Measurements from ENCODE around the gene NAT14.

The NAT14 gene

DNA sequence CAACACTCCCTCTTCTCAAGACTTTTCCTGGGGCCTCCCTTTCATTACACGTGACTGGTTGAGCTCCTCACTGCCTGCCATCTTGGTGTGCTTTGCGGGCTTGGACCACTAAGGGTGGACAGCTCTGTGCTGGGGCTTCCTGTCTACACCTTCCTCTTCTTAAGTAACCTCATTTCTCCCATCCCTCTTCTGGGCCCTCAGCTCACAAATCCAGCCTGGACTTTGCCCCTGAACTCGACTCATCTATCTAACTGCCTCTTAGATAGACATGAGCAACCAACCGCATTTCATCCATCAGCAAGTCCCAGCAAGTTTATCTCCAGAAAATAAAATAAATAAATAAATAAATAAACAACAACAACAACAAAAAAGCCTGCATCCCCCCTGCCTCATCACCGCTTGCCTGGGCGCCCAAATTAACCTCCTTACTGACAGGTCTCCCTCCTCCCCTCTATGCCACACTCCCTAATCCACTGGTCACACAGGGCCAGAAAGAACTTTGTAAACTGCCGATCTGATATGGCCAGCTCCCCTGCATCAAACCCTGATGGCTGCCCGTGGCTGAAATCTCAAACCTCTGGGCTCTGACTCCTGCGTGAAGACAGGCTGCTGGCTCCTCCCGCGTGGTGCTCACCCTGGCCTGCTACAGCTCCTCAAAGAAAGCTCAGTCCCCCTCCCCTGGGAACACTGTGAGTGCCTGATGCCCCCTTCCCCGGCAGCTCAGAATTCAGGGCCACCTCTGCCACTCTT, 31.3 kb upstream of the NAT14 start:
- no peak for DNase-seq

DNA sequence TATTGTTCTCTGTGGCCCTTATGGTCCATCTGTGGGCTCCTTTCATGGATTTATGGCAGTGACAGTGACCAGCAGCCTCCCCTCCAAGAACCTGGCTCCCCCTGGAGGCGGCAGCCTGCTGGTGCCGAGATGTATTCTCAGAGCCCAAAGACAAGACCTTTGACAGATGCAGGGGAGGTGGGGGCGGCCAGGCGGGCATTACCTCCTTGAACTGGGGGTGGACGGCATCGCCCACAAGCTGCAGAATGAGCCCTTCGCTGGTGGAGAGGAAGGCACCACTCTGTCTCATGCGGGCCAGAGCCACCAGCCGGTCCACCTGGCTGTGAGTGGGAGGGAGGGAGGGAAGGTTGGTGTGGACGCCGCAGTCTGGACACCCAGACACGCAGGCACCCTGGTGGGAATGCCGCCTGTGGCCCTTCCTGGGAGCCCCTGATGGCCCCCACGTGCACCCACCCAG, 30.2 kb upstream of the NAT14 start:
- no peak for DNase-seq

DNA sequence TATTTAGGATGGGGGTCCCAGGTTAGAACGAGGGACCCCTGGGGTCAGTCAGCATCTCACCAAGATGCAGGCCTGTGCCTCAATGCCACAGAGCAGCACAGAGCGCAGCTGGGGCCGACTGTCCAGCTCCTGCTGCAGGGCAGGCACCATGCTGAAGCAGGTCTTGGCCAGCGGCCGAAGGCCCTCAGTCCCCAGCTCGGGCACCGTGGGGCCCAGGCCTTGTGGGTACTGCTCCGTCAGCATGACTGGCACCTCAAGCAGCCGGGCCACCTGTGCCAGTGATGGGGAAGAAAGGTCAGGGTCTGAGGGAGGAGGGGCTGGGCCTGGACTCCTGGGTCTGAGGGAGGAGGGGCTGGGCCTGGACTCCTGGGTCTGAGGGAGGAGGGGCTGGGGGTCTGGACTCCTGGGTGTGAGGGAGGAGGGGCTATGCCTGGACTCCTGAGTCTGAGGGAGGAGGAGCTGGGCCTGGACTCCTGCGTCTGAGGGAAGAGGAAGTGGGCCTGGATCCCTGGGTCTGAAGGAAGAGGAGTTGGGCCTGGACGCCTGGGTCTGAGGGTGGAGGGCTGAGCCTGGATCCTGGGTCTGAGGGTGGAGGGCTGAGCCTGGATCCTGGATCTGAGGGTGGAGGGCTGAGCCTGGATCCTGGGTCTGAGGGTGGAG, 29.3 kb upstream of the NAT14 start:
- no peak for DNase-seq

DNA sequence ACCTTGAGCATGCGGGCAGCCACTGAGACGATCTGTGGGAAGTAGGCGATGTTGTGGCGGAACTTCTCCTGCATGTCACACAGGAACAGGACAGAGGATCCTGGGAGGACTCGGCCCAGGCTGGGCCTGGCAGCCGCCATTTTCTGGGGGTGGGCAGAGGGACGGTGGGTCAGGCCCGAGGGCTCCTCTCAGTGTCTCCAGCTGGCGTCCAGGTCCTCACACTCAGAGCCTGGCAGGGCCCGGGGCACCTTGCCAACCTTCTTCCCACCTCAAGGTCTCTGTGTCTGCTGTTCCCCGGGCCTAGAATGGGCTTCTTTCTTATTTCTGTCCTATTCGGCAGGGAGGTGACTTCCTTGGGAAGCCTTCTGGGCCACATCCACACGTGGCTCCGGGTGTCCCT, 28.6 kb upstream of the NAT14 start:
- DNase-seq: no peak

DNA sequence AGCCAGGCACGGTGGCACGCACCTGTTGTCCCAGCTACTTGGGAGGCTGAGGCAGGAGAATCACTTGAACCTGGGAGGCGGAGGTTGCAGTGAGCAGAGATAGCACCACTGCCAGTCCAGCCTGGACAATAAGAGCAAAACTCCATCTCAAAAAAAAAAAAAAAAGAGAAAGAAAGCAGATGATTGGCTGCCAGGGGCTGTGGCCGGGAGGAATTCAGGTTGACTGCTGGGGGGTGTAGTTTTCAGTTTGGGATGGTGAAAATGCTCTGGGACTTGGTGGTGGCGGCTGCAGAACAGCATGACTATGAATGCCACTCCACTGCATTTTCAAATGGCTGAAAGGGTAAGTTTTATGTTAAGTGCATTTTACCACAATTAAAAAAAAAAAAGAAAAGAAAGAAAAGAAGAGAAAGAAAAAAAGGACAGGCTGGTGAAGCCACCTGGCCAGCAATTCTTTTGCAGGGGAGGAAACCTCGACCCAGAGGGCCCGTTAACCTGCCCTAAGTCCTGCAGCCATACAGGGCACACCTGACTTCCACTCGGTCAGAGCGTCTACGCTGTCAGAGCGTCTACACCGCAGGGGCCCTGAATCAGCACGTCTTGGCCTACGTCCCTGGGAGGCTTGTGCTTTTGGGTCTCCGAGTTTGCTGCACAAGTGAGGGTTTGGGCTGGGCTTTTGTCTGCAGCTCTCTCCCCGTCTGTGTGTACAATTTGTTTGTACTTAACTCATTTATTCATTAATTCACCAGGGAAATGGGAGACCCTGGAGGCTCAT, 27.1 kb upstream of the NAT14 start:
- DNase-seq: no peak

DNA sequence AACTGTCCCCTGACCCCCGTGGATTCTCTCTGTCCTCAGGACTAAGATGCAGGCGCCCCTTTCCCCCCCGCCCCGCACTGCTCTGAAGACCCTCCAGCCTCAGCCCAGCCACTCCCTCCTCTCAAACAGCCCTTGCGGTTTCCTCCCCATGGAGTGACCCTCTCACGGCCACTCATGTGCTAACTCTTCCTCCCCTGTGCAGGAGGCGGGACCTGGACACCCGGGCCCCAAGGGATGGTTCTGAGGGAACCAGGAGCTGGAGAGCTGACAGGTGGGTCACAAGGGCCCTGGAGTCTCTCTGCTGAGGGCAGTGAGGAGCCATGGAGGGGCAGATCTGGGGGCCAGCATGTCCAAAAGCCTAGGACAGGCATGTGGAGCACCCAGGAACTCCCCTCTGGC, 25.4 kb upstream of the NAT14 start:
- DNase-seq: no peak

DNA sequence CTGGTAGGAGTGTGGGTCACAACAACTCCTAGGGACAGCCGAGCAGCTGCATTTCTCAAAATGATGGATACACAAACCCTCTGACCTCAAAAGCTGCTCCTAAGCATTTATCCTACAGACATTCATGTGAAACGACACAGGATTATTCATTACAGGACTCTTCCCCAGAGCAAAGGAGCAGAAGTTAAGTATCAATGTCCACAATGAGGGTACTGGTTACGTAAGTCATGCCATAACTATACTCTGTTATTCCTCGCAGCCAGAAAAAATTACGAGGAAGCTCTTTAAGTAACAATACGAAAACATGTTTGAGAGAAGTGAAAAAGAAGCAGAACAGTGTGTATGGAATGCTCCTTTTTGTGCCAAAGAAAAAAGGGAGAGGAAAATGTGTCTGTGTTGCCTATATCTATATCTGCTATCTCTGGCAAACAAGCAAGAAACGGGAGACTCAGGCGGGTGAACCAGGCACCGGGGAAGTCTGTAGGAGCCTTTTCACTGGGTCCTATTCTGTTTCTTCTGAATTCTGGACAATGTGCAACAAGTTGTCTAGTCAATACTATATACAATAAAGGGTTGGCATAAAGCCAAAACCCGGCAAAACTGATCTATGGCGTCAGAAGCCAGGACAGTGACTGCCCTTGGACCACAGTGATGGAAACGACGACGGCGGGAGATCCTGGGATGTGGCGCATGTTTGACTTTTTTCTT, 24.9 kb upstream of the NAT14 start:
- DNase-seq: no peak

DNA sequence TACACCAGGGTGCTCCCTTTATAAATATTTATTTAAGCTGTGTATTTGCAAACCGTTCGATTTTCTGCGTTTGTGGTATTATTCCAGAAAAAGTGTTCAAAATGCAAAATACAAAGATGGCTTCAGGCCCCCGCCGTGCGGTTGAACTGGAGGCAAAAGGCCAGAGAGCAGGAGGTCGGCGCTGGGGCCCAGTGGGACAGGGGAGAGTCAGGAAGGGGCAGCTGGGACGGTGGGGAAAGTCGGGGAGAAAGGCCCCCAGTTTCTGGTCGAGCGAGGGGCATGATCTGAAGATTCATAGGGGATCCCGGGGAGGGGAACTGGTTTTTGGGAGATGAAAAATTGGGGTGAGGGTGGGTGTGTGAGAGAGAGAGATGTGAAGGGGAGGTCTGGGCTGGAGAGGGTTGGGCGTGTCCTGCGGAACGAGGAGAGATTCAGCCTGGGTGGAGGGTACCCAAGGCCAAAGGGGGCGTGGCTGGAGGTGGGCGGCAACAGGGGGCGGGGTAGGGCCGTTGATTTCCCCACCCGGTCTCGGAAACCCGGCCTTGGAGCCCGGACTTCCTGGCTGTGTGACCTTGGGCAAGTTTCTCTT, 24.2 kb upstream of the NAT14 start:
- DNase-seq: peak; percentile 28

DNA sequence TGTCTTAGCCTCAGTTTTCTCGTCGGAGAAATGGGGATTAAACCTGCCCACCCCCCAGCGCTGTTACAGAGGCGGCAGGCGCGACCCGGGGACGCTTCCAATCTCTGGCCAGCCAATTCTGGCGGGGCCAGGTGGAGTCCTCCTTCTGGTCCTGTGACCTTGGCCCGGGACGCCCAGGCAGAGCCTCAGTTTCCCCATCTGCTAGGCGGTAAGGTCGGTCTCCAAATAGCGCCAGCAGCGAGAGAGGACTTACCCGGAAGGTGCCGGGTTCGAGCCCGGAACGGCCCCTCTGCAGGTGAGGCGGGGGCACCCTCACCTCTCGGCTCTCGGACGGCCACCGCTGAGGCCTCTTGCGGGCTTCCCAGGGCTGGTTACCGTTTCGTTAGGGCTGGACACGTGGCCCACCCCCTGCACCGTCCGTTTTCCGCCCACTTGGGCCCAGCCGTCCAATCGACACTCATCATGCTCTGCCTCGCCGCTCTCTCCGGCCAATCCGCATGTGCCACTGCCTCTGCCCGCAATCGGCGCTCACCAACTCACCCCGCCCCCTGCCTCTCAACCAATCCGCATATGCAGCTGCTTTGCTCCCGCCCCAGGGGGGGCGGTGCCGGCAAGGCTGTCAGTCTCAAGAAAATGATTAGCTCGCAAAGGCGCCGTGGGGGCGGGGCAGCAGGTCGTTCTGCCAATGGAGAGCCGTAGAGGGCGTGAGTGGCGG, 23.6 kb upstream of the NAT14 start, which contains the start of gene ISOC2:
Gene ISOC2 (minus strand): TSS at position 384 of the 715 bp plus-strand sequence. CDS start 5,156 bp downstream, outside the sequence.
- peak; percentile 99 for DNase-seq

DNA sequence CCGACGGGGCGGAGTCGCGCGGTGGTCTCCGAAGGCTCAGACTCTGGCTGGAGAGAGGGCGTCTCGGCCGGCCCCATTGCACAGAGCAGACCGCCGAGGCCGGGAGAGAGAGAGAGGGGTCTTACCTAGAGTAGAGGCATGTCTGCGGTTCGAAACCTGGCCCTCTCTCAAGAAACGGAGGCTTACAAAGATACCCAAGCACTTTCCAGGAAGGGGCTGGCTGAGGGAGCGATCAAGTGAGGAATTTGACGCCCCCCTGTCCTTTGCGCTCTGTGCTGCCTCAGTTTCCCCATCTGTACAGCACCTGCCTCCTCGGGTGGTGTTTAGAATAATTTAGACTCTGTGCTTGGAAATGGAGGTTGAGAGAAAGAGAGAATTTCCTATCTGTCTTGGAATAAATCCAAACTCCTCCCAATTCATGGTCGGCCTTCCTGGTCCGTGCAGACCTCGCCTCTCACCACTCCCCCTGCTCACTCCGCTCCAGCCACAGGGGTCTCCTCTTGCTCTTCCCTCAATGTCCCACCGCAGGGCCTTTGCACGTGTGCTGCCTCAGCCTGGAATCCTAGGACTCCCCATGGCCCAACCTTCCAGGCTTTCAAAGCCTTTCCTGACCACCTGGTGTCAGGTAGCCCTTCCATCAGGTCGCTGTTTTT, 22.9 kb upstream of the NAT14 start:
- no peak for DNase-seq

DNA sequence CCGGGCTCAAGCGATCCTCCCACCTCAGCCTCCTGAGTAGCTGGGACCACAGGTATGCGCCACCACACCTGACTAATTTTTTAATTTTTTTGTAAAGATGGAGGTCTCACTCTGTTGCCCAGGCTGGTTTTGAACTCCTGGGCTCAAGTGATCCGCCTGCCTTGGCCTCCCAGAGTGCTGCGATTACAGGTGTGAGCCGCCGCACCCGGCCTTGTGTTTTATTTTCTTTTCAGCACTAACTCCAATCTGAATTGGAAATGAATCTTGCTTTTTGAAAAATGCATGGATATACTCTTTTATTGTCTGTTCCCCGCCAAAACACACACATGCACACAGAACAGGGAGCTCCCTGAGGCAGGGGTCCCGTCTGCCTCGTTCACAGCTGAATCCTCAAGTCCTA, 22.3 kb upstream of the NAT14 start:
- DNase-seq: no peak

DNA sequence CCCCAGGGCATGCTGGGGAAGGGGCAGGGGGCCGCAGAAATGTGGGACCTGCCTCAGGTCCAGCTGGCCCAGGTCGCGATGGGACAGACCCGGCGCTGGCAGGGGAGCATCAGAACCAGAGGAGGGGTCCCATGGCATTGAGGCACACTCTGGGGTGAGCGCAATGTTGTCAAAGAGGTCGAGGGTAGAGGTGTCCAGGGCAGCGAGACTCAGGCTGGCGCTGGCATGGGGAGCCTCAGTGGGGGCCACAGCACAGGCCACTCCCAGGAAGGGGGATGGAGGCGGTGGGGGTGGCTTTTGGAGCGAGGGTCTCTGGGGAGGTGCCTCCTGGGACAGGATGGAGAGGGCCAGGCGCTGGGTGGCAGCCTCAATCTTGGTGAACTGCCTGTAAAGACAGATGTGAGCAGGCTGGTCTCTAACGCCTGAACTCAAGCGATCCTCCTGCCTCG, 21.4 kb upstream of the NAT14 start:
- no peak for DNase-seq

DNA sequence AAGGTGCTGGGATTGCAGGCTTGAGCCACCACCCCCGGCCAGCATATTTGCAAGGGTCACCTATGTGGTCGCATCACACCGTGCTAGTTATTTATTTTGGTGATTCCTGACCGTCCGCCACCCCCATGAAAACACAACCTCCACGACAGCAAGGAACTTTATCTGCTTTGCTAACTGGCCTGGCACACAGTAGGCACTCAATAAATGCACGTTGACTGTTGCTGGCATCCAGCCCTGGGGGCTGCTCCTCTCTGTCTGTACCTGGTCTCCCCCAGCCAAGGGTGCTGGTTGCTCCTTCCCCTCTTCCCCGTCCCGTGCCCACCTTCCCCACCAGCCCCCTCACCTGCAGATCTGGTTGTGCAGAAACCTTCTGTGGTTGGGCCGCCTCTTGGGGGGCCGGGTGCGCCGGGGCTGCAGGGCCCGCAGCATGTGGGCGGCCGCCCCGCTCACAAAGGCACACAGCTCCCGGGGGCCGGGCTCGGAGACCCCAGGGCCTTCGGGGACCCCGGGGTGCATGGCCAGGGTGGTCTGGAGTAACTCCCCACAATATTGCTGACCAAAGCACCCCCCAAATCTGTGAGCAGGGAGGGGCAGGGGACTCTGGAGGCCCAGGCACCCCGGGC, 20.8 kb upstream of the NAT14 start:
- no peak for DNase-seq

DNA sequence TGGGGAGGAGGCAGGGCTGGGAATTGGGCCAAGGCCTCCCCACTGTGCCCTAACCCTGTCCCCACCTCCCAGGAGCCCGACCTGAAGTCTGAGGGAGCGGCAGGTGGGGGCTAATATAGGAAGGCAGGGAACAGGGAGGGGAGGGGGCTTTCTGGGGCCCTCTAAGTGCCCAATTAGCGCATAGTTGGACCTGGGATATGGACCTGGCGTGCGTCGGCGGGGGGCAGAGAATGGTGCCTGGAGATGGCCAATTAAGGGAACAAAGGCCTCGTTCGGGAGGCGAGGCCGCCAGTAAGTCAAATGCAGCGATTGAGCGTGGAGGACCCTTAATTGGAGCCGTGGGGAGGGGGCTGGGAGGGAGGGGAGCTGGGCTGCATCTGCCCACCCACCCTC, 20.3 kb upstream of the NAT14 start, which contains the start of gene C19orf85:
Gene C19orf85 (minus strand): TSS at position 90 of the 393 bp plus-strand sequence. CDS start 197 bp downstream, outside the sequence.
- no peak for DNase-seq

DNA sequence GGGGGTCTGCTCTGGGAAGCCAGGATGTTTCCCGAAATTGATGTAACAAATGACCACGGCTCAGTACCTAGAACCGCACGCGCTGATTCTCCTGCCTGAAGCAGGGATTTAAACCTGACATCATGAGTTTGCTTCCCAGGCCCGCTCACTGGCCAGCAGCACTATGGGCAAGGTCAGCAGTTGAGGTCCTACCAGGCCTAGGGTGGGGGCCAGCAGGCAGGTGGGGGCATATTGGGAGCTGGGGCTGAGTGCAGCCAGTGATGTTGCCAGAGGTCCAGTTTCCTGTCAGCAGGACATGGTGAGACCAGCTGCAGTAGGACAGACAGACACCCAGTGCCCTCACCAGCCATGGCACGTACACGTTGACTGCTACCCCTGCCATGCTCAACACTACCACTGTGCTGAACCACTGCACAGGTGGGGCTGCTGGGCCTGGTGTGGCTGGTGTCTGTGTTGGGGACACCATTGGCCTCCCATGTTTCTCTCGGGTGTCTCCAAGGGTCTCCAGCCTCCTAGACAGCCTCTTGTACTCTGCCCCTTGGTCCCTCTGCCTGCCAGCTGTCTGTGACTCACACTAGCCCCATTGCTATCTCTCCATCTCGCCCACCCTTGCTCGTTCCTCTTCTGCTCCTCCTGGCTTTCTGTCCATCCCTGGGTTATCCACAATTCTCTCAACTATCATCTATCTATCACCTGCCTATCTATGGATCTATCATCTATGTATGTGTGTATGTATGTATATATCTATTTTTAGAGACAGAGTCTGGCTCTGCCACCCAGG, 19.3 kb upstream of the NAT14 start:
- no peak for DNase-seq

DNA sequence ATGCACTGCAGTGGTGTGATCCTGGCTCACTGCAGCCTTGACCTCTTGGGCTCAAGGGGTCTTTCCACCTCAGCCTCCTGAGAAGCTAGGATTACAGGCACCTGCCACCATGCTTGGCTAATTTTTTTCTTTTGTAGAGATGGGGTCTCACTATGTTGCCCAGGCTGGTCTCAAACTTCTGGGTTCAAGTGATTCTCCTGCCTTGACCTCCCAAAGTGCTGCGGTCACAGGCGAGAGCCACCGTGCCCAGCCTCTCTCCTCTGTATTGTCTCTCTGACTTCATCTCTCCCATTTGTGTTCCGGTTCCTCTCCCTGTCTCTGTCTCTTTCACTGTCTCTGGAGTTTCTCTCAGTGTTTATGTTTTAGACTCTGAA, 18.8 kb upstream of the NAT14 start:
- DNase-seq: no peak

DNA sequence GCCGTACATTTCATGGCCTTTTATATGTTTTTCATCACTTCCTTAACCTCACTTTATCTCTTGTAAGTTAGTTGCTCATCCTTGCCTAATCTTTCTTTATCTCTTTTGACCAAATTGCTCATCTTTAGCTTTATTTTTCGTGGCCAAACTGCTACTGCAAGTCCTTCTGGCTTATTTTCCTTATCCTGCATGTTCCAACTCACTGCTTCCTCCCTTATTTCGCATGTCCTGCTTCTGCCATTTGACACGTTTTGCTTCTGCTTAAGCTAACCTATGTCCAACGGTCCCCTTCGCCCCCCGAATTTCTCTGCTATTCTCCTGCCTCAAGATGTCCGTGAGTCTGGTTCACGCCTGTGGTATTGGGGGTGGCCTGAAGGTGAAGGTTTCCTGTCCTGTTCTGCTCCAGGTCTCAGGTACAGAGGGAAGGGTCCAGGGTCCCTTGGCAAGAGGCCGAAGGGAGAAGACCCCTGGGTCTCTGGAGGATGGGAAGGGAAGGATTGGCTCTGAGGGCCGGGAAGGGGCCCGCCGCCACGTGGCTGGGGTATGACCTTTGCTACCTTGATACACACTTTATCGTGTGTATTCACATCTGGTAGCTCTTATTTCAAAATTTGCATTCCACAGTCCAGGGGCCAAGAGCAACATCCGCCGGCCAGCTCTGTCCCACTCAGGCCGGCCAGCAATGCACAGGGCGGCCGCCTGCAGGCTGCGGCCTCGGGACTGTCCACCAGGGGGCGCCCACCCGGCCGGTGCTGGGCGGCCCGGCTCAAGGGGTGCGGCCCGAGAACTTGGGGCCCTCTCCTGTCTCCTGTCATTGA, 17.5 kb upstream of the NAT14 start:
- DNase-seq: peak; percentile 10

DNA sequence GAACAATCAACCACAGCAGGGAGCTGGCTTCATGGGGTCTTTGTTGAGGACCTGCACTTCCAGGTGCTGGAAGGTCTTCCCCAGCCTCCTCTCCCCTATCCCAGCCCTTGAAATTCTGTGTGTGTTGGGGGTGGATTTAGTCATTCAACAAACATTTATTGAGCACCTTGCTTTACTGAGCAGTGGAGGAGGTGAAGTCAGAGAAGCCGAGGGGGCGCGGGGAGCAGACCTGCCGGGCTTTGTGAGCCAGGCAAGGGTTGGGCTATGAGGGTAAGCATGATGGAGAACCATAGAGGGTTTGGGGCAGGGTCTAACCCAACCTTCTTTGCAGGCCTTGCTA, 17.0 kb upstream of the NAT14 start:
- DNase-seq: no peak

DNA sequence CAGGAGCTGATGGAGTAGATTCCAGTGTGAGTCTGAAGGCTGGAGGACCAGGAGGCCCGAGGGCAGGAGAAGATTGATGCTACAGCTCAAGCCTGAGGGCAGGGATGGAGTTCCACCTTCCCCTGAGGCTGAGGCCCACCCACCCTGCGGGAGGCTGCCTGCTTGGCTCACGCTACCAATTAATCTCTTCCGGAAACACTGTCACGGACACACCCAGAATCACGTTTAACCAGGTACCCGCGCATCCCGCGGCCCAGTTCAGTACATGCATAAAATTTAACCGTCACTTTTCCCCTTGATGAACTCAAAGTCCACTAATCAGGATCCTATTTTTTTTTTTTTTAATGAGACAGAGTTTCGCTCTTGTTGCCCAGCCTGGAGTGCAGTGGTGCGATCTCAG, 13.7 kb upstream of the NAT14 start:
- DNase-seq: no peak
